Activated naive CD4-positive, alpha-beta T cell treated with anti-CD3 and anti-CD28 coated beads, Interleukin-2, amount 10 ng/mL, durations not matched to agents 7 days and 5 days (primary cell): ENCODE data around the gene IFITM10.
A peak's percentile ranks its signal among the peaks of the same experiment; 100 is the strongest.

Source experiments
- CTCF ChIA-PET: fragments of 350-600 bp; sonication (Branson Sonifier 250); formaldehyde crosslinking; loops from one replicate; lab custom pipeline; 2021; ENCODE audit warnings: antibody characterized with exemption; lab: Charles Lee
- DNase-seq: peaks from one replicate; pipeline ENCODE4 v3.0.0-alpha.2; 2020
- H3K27ac Mint-ChIP-seq: one replicate; pipeline ENCODE4 v1.8.0; 2021; ENCODE audit warnings: mild to moderate bottlenecking, moderate library complexity, mixed read lengths
- H3K27me3 Mint-ChIP-seq: one replicate; pipeline ENCODE4 v1.8.0; 2021; ENCODE audit warnings: mild to moderate bottlenecking, mixed read lengths
- H3K36me3 Mint-ChIP-seq: one replicate; pipeline ENCODE4 v1.8.0; 2021; ENCODE audit warnings: mixed read lengths
- H3K4me1 Mint-ChIP-seq: one replicate; pipeline ENCODE4 v1.8.0; 2021; ENCODE audit warnings: mixed read lengths
- H3K4me3 Mint-ChIP-seq: one replicate; pipeline ENCODE4 v1.8.0; 2021; ENCODE audit warnings: mild to moderate bottlenecking, moderate library complexity, mixed read lengths
- H3K9me3 Mint-ChIP-seq: one replicate; pipeline ENCODE4 v1.8.0; 2021; ENCODE audit warnings: mixed read lengths

The IFITM10 gene

DNA sequence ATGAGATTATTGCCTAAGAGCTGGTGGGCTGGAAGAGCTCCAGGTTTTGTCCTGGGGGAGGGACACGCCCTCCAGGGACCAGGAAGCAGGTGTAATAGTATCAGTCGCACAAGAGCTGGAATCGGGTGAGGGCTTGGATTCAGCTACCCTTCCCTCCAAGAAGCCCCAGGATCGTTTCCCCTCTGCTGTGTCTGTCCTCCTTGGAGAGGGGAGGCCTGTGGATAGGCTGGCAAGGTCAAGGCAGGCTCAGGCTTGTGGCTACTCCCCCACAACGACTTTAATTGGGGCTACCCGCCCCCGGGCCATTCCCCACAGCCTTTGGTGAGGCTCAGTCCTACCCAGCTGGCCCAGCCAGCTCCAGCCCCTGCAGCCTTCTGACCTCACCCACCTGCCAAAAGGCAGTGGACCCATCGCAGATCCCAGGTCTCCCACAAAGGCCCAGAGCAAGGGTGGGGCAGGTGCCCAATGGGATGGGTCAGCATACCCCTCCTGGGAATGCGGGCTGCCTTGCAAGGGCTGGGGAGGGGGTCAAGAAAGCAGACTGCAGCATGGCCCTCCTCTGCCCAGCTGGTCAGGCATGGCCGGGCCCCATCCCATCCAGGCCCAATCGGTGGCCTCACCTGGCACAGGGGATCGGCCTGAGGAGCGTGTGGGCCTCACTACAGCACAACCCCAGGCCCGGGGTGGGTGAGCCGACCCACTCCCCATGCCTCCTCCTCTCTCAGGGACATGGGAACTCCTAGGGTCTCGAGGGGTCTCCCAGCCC, 12.3 kb upstream of the IFITM10 start:
- no peaks in the 10 kb centered on the region for H3K27me3 Mint-ChIP-seq
- peak overlapping the region; percentile 70 for H3K4me3 Mint-ChIP-seq
- H3K27ac Mint-ChIP-seq: peak overlapping the region; percentile 77
- no peaks in the 10 kb centered on the region for H3K9me3 Mint-ChIP-seq
- CTCF ChIA-PET: interaction anchor here (1.0 to 1.1 kb wide), 2 partner anchors 68 to 70 kb away, joined by 3 read pairs; no protein-coding TSS in a partner anchor
- H3K36me3 Mint-ChIP-seq: peaks cover 17% of the 10 kb centered on the region
- peaks cover 43% of the 10 kb centered on the region for H3K4me1 Mint-ChIP-seq
- DNase-seq: no peak

DNA sequence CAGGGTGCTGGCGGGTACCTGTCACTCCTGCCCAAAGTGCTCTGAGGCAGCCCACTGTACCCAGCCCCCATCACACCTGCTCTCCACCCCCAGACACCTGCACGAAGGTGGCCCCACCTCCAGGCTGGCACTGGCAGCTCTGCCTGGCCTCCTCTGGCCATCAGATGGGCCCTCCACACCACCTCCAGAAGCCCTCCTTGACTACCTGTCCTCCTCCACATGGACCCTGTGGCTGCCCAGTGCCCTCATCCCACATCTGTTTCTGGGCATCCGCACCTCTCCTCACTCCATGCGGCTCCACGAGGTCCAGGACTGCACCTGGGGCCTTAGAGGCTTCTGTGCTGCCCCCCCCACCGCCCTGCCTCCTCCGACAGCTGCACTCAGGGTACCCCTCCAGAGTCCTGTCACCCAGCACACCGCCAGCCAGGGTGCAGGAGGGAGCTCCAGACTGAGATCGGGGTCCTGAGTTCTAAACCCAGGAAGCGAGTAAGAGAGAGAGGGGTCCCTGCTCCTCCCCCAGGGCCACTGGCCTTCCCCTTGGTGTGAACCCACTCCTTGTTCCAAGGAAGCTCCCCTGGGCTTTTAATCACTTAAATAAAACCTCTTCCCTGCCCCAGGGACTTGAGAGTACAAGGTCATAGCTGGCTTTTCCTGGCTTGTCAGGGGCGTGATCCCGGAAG, 11.6 kb upstream of the IFITM10 start:
- no peaks in the 10 kb centered on the region for H3K27me3 Mint-ChIP-seq
- H3K9me3 Mint-ChIP-seq: no peaks in the 10 kb centered on the region
- H3K4me1 Mint-ChIP-seq: peaks cover 50% of the 10 kb centered on the region

DNA sequence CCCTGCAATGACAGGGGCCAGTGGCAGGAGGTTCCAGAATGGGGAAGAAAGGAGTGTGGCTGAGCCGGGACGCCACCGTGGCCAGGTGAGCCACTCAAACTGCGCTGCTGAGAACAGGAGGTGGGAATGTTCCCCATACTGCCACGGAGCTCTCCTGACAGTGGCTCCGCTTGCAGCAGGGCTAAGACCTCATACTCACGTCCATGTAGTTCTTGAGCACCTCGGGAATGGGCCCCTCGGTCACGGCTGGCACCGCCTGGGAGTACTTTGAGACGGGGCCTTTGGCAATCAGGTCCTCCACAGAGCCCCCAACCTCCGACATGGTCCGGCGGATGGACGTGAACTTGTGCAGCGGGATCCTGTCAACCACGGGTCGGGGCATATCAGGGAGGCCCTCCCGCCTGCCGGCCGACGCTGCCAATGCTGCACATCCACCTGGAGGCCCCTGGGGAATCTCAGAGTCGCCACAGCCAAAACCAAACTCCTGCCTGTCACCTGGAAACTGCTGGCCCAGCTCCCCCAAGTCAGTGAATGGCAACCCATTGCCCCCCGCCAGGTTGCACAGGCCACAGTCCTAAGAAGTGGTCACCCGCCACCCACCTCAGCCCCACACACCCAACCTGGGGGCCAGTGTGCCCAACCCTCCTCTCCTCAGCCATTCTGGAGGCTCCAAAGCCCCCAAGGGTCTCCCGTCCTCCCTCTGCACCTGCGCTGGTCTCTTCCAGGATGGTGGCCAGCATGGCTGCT, 10.9 kb upstream of the IFITM10 start:
- CTCF ChIA-PET: interaction anchor here (1.0 kb wide), 1 partner anchor 72 kb away, joined by 3 read pairs; no protein-coding TSS in a partner anchor
- Mint-ChIP-seq H3K4me3 (peak overlapping the region; percentile 70), H3K36me3 (peaks cover 28% of the 10 kb centered on the region), H3K4me1 (peaks cover 57% of the 10 kb centered on the region), H3K27me3 (no peaks in the 10 kb centered on the region), H3K9me3 (no peaks in the 10 kb centered on the region), H3K27ac (no peak overlapping the region)
- no peak for DNase-seq

More for the DNA sequence above, 11.6 kb upstream of the IFITM10 start:
- H3K27ac Mint-ChIP-seq: peak overlapping the region; percentile 77
- CTCF ChIA-PET: interaction anchor here (1.0 to 1.1 kb wide), 2 partner anchors 68 to 71 kb away, joined by 3 read pairs; no protein-coding TSS in a partner anchor
- peak overlapping the region; percentile 70 for H3K4me3 Mint-ChIP-seq
- DNase-seq: no peak
- H3K36me3 Mint-ChIP-seq: peaks cover 22% of the 10 kb centered on the region

DNA sequence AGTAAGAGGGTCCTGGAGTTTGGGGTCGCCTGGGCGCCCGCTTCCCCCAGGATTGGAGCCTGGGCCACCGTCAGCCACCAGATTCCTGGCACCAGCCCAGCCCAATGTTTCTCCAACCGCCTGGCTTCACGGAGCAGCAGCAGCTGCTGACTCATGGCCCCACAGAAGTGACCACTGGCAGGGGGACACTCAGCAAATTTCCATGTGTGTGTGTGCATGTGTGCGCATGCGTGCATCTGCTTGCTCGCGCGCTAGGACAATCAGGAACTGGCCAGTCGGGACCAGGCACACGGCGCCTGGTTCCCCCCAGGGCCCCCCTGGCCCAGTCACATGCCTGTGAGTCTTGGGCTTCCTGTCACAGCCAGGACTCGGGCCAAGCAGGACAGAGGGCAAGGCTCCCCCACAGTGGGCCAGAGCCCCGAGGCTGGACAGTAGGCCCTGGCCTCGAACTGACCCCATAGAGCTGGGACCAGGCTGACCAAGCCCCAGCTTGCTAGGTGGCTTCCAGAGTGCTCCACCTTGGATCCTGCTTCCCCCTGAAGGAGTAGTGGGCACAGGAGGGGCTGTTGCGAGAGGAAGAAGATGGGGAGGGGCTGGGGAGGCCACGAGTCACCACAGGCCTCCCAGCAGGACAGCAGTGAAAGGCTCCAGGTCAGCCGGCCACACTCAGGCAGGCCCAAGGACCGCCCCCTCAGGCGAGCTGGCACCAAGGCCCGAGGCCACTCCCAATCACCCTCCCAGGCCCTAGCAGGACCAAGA, 10.1 kb upstream of the IFITM10 start:
- H3K27me3 Mint-ChIP-seq: no peaks in the 10 kb centered on the region
- H3K4me1 Mint-ChIP-seq: peaks cover 65% of the 10 kb centered on the region
- H3K27ac Mint-ChIP-seq: peak overlapping the region; percentile 60
- H3K9me3 Mint-ChIP-seq: no peaks in the 10 kb centered on the region
- H3K36me3 Mint-ChIP-seq: peaks cover 34% of the 10 kb centered on the region
- no peak for DNase-seq
- CTCF ChIA-PET: no interaction called here
- H3K4me3 Mint-ChIP-seq: no peak overlapping the region

DNA sequence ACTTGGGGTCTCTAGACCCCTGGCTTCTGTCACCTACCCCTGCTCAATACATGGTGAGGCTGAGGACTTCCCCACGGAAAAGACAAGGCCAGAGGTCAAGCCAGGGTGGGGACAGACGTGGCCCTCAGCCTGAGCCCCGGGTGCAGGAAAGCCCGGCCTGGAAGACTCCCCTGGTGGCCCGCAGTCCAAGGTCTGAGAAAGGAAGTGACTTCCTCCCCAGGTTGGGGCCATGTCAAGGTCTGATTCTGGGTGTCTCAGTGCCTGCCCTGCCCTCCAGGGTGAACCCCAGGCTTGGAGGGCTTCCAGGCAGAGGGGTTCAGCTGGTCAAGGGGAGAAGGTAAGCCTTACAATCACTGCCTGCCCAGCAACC, 9.4 kb upstream of the IFITM10 start:
- H3K27me3 Mint-ChIP-seq: no peaks in the 10 kb centered on the region
- CTCF ChIA-PET: no interaction called here
- H3K9me3 Mint-ChIP-seq: no peaks in the 10 kb centered on the region
- H3K27ac Mint-ChIP-seq: peak overlapping the region; percentile 67
- peaks cover 40% of the 10 kb centered on the region for H3K36me3 Mint-ChIP-seq
- H3K4me3 Mint-ChIP-seq: no peak overlapping the region
- DNase-seq: no peak
- H3K4me1 Mint-ChIP-seq: peaks cover 72% of the 10 kb centered on the region

DNA sequence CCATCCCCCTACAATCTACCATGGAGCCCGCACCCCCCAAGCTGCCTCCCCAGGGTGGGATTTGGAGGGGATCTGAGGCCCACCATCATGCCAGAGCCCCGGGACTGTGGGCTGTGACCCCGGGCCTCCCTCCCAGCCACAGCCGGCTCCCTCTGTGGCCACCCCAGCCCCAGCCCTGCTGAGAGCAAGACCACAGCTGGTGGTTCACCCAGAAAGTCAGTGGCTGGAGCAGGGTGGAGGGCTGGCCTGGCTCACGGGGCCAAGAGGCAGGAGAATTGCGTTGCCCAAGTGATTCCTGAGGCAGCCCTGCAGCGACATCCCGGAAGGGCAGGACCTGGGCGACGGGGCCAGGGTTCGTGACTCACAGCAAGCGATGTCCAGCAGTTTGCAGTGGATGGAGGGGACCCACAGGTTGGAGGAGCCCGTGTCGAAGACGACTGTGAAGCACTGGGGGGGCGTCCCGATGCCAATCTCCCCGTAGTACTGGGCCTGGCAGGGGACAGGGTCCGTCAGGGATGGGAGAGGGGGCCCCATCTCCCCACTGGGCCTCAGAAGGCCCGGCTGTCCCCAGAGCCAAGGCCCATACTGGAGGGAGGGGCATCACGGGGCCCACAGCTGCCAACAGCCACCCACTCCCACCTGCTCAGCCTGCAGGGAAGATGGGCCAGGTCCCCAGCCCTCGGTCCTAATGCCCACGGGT, 8.9 kb upstream of the IFITM10 start:
- Mint-ChIP-seq H3K4me1 (peaks cover 73% of the 10 kb centered on the region), H3K4me3 (peak overlapping the region; percentile 69), H3K9me3 (no peaks in the 10 kb centered on the region), H3K36me3 (peaks cover 44% of the 10 kb centered on the region), H3K27me3 (no peaks in the 10 kb centered on the region), H3K27ac (peak overlapping the region; percentile 92)
- CTCF ChIA-PET: no interaction called here
- no peak for DNase-seq

DNA sequence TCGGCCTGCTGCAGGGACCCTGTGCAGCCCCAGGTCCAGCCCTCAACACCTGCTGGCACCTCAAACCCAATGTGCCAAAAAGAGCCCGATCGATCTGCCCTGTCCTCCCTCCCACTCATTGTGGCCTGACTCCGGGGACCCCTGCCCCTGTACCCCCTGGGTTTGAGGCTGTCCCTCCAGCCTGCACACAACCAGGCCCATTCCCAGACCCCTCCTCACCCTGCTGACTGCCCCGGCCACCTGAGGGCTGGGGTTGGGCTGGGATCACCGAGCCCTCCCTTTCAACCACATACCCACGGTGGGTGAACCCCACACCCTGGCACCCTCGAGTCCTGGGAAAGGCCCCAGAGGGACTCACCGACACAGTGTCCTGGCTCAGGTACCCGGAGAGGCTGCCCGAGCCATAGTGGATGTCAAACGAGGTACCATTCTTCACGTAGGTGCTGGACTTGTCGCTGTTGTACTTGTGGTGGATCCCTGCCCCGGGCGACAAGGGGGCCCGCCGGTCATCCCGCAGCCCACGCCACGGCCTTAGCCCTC, 8.3 kb upstream of the IFITM10 start:
- peak overlapping the region; percentile 92 for H3K27ac Mint-ChIP-seq
- peaks cover 46% of the 10 kb centered on the region for H3K36me3 Mint-ChIP-seq
- no peaks in the 10 kb centered on the region for H3K9me3 Mint-ChIP-seq
- H3K27me3 Mint-ChIP-seq: no peaks in the 10 kb centered on the region
- H3K4me3 Mint-ChIP-seq: peak overlapping the region; percentile 69
- DNase-seq: no peak
- H3K4me1 Mint-ChIP-seq: peaks cover 73% of the 10 kb centered on the region
- CTCF ChIA-PET: interaction anchor here (1.2 to 1.7 kb wide), 2 partner anchors 11 to 74 kb away, joined by 4 to 5 read pairs; no protein-coding TSS in a partner anchor

DNA sequence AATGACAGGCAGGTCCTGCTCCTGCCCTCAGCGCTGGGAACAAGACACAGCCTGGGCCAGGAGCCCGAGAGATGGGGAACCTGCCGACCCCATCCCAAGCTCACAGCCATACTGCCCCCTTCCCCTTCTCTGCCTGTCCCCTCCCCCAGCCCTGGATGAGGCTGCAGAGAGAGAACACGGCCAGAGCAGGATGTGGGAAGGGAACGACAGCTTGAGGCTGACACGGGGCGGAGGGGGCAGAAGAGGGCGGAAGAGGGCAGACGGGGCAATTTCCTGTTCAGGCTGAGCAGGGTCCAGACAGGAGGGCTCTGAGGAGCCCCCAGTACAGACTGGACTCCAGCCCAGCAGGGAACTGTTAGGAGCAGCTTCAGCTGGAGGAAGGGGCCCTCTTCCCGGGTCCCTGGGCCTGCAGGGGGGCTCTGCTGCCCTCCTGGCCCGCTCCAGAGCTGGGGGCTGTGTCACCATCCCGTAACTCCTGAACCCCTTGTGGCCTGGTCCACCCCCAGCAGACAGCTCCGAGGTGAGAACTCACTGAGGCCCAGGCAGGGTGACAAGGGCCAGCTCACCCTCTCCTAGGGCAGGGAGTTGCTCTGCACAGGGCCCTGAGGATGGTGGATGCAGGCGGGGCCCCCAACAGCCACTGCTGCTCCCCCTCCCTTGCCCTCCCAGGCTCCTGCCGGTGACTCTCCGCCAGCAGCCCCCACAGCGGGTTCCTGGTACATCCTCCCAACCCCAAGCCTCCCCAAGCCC, 7.6 kb upstream of the IFITM10 start:
- Mint-ChIP-seq H3K4me3 (peak overlapping the region; percentile 69), H3K4me1 (peaks cover 77% of the 10 kb centered on the region), H3K36me3 (peaks cover 50% of the 10 kb centered on the region), H3K27ac (peak overlapping the region; percentile 92), H3K9me3 (no peaks in the 10 kb centered on the region), H3K27me3 (no peaks in the 10 kb centered on the region)
- CTCF ChIA-PET: interaction anchor here (1.0 to 1.7 kb wide), 5 partner anchors 11 to 74 kb away, joined by 3 to 5 read pairs (median 4); no protein-coding TSS in a partner anchor
- peak; percentile 80 for DNase-seq

DNA sequence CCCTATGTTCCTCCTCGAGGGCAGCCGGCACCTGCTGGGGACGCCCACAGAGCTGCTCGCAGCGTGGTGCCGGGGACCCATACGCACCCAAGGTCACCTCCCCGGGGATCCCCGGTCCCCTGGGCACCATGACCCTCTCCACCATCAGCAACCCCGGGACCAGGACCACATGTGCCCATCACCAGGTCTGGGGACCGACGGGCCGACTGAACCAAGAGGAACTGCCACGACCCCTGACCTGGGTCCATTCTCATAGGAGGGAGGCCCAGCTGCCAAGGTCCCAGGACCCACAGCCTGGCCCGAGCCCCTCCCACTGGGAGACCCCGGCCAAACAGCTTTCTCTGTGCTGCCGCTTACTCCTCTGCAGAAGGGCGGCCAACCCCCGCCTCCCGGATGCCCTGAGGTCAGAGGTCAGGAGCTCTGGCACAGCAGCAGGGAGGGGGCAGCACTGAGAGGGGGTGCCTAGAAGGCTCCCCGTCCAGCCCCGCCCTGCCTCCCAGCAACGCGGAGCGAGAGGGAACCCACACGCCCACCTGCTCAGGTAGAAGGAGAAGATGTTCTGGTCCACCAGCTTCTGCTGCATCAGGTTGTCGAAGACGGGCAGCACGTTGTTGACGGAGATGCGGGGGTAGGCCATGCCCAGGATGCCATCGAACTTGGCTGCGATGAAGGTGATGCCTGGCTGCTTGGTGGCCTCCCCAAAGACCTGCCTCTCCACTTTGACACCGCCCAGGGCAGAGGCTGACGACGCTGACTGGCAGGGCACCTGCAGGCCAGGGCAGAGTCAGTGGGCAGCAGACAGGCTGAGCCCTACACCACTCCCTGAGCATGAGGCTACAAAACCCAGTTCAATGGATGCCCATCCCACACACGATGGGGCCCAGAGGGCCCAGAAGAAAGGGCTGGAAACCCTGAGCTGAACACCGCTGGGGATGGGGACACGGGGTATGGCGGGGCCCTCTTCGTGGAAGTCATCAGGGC, 6.7 kb upstream of the IFITM10 start:
- H3K27me3 Mint-ChIP-seq: no peaks in the 10 kb centered on the region
- peak overlapping the region; percentile 92 for H3K27ac Mint-ChIP-seq
- peaks cover 70% of the 10 kb centered on the region for H3K4me1 Mint-ChIP-seq
- peaks cover 49% of the 10 kb centered on the region for H3K36me3 Mint-ChIP-seq
- H3K4me3 Mint-ChIP-seq: peak overlapping the region; percentile 69
- no peaks in the 10 kb centered on the region for H3K9me3 Mint-ChIP-seq
- CTCF ChIA-PET: interaction anchor here (1.0 to 1.7 kb wide), 5 partner anchors 10 to 75 kb away, joined by 3 to 5 read pairs (median 4); no protein-coding TSS in a partner anchor
- DNase-seq: no peak

DNA sequence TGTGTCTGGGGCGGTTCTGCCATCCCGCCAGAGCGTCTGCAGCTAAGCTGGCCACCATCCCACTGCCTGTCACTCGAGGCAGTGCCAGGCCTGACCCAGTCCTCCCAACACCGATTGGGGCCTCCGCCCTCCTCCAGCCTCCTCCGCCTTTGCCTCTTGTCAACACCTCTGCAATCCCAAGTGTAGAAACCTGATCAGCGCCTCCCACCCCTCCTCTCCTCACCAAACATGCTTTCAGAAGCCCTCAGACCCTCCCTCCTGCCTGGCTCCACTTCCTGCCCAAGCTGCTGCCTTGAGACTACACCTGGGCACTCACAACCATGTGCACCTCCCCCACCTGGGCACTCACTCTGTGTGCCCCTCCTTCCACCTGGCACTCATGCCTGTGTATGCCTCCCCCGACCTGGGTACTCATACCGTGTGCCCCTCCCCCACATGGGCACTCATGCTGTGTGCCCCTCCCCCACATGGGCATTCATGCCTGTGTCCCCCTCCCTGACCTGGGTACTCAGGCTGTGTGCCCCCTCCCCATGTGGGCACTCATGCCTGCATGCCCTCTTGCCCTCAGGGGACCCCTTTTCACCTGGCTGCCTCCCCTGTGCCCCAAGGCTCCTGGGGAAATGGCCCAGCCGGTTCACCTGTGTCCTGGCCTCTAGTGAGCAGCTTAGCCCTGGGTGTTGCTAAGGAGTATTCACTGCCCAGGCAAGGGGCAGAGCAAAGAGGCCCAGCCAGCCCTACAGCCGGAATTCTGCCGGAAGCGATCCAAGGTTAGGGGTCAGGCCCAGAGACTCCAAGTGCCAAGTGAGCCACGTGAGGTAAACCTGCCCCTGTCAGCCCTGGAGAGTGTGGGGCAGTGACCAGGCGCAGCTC, 5.5 kb upstream of the IFITM10 start:
- H3K27ac Mint-ChIP-seq: peak overlapping the region; percentile 90
- H3K4me1 Mint-ChIP-seq: peaks cover 63% of the 10 kb centered on the region
- H3K36me3 Mint-ChIP-seq: peaks cover 44% of the 10 kb centered on the region
- peaks cover 7% of the 10 kb centered on the region for H3K27me3 Mint-ChIP-seq
- H3K9me3 Mint-ChIP-seq: no peaks in the 10 kb centered on the region
- peak overlapping the region; percentile 62 for H3K4me3 Mint-ChIP-seq
- DNase-seq: peak; percentile 62
- CTCF ChIA-PET: no interaction called here

DNA sequence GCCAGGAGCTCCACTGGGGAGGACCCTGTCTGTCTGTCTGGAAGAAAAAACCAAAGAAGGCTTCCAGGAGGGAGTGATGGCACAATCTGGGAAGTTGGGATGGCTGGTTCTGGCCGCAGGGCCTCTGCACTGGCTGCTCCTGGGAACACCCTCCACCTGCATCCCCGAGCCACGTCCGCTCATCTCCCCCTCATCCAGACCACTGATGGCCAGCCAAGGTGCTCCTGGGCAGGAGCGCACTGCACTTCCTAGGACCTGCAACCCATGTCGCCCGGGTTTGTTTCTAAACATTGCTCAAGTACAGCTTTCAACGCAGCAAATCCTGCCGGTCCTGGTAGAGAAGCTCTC, 4.9 kb upstream of the IFITM10 start:
- CTCF ChIA-PET: no interaction called here
- Mint-ChIP-seq H3K27me3 (peaks cover 13% of the 10 kb centered on the region), H3K27ac (peak overlapping the region; percentile 90), H3K4me1 (peaks cover 64% of the 10 kb centered on the region), H3K36me3 (peaks cover 44% of the 10 kb centered on the region), H3K9me3 (no peaks in the 10 kb centered on the region), H3K4me3 (peak overlapping the region; percentile 62)
- DNase-seq: no peak
